ENCODE data around the gene FCN1. TPM values are rescaled to one million over a fixed set of nuclear protein-coding genes. Genes with fewer than 3 reads are reported as not detected.

Gene FCN1
- total RNA-seq, 1 donor, result not detected

GRCh38 chr9:134885001-134885678 is 32.6 kb downstream of the FCN1 start:
- Histone ChIP-seq H3K79me2 (ENCODE audit: insufficient read depth, low read length) (no peaks in the 10 kb centered on the region), H3K27me3 (ENCODE audit: insufficient read depth, low read length) (peaks cover 6% of the 10 kb centered on the region), H4K20me1 (ENCODE audit: insufficient read depth, low read length) (no peaks in the 10 kb centered on the region), H3K36me3 (ENCODE audit: insufficient read depth, low read length) (no peaks in the 10 kb centered on the region), H3K4me1 (ENCODE audit: insufficient read depth, low read length) (no peaks in the 10 kb centered on the region), H3K4me3 (ENCODE audit: insufficient read depth, low read length) (no peak overlapping the region), H3K4me2 (ENCODE audit: insufficient read depth, low read length) (no peak overlapping the region), H3K9me3 (ENCODE audit: low read depth, low read length) (no peaks in the 10 kb centered on the region), H3K27ac (ENCODE audit: low read depth, low read length) (no peak overlapping the region), H2AFZ (ENCODE audit: low read length) (no peak overlapping the region)
- DNase-seq (ENCODE audit: insufficient read length, low spot score, missing footprints), result no peak
- no peak for TF ChIP-seq CTCF (IDR thresholded peaks at IDR 0.05; ENCODE audit: extremely low read depth, low read depth, low read length)

GRCh38 chr9:134884492-134884891 is 33.2 kb downstream of the FCN1 start:
- Histone ChIP-seq H3K79me2 (ENCODE audit: insufficient read depth, low read length) (no peaks in the 10 kb centered on the region), H3K36me3 (ENCODE audit: insufficient read depth, low read length) (no peaks in the 10 kb centered on the region), H3K4me2 (ENCODE audit: insufficient read depth, low read length) (no peak overlapping the region), H3K27ac (ENCODE audit: low read depth, low read length) (no peak overlapping the region), H4K20me1 (ENCODE audit: insufficient read depth, low read length) (no peaks in the 10 kb centered on the region), H2AFZ (ENCODE audit: low read length) (no peak overlapping the region), H3K9me3 (ENCODE audit: low read depth, low read length) (no peaks in the 10 kb centered on the region), H3K4me3 (ENCODE audit: insufficient read depth, low read length) (no peak overlapping the region), H3K4me1 (ENCODE audit: insufficient read depth, low read length) (no peaks in the 10 kb centered on the region), H3K27me3 (ENCODE audit: insufficient read depth, low read length) (peaks cover 9% of the 10 kb centered on the region)
- no peak for TF ChIP-seq CTCF (IDR thresholded peaks at IDR 0.05; ENCODE audit: extremely low read depth, low read depth, low read length)
- no peak for DNase-seq (ENCODE audit: insufficient read length, low spot score, missing footprints)

GRCh38 chr9:134883040-134883782 is 34.5 kb downstream of the FCN1 start:
- TF ChIP-seq CTCF (IDR thresholded peaks at IDR 0.05; ENCODE audit: extremely low read depth, low read depth, low read length), result no peak
- no peak overlapping the region for H3K4me3 ChIP-seq (ENCODE audit: insufficient read depth, low read length)

GRCh38 chr9:134882204-134882785 is 35.4 kb downstream of the FCN1 start:
- Histone ChIP-seq H3K27ac (ENCODE audit: low read depth, low read length) (no peak overlapping the region), H2AFZ (ENCODE audit: low read length) (no peak overlapping the region), H3K9me3 (ENCODE audit: low read depth, low read length) (no peaks in the 10 kb centered on the region), H3K27me3 (ENCODE audit: insufficient read depth, low read length) (peaks cover 12% of the 10 kb centered on the region), H3K4me1 (ENCODE audit: insufficient read depth, low read length) (no peaks in the 10 kb centered on the region), H4K20me1 (ENCODE audit: insufficient read depth, low read length) (no peaks in the 10 kb centered on the region), H3K79me2 (ENCODE audit: insufficient read depth, low read length) (no peaks in the 10 kb centered on the region), H3K4me2 (ENCODE audit: insufficient read depth, low read length) (no peak overlapping the region), H3K36me3 (ENCODE audit: insufficient read depth, low read length) (no peaks in the 10 kb centered on the region), H3K4me3 (ENCODE audit: insufficient read depth, low read length) (no peak overlapping the region)
- no peak for TF ChIP-seq CTCF (IDR thresholded peaks at IDR 0.05; ENCODE audit: extremely low read depth, low read depth, low read length)
- no peak for DNase-seq (ENCODE audit: insufficient read length, low spot score, missing footprints)

More at GRCh38 chr9:134883040-134883782, 34.5 kb downstream of the FCN1 start:
- Histone ChIP-seq H3K27me3 (ENCODE audit: insufficient read depth, low read length) (peaks cover 12% of the 10 kb centered on the region), H3K36me3 (ENCODE audit: insufficient read depth, low read length) (no peaks in the 10 kb centered on the region), H3K4me1 (ENCODE audit: insufficient read depth, low read length) (no peaks in the 10 kb centered on the region), H3K79me2 (ENCODE audit: insufficient read depth, low read length) (no peaks in the 10 kb centered on the region), H3K27ac (ENCODE audit: low read depth, low read length) (no peak overlapping the region), H3K9me3 (ENCODE audit: low read depth, low read length) (no peaks in the 10 kb centered on the region), H4K20me1 (ENCODE audit: insufficient read depth, low read length) (no peaks in the 10 kb centered on the region), H2AFZ (ENCODE audit: low read length) (no peak overlapping the region), H3K4me2 (ENCODE audit: insufficient read depth, low read length) (no peak overlapping the region)
- DNase-seq (ENCODE audit: insufficient read length, low spot score, missing footprints), result no peak

All from osteoblast (primary cell).